CD8-positive, alpha-beta memory T cell (primary cell): ENCODE data around the gene YEATS4. TPM values are rescaled to one million over a fixed set of nuclear protein-coding genes. Genes with fewer than 3 reads are reported as not detected.

Experiments
- CTCF ChIA-PET: fragments of 350-600 bp; sonication (Branson Sonifier 250); formaldehyde crosslinking; loops from one replicate; lab custom pipeline; 2021; ENCODE audit warnings: antibody characterized with exemption; lab: Charles Lee
- POLR2A ChIA-PET: fragments of 350-600 bp; sonication (Branson Sonifier 250); formaldehyde crosslinking; loops from one replicate; lab custom pipeline; 2021; ENCODE audit warnings: antibody characterized with exemption; lab: Charles Lee
- DNase-seq, 5 donors: peaks; one replicate each; pipeline versions ENCODE4 v3.0.0 to v3.0.0-alpha.2; 2020 to 2022; ENCODE audit warnings: mixed read lengths in 1 of 5
- H3K27ac ChIP-seq: one replicate; pipeline ENCODE4 v1.7.0; 2013; ENCODE audit warnings: low read depth, mild to moderate bottlenecking, low read length, moderate library complexity
- H3K27me3 ChIP-seq: 2 replicates; pipeline ENCODE4 v1.7.0; 2013; ENCODE audit warnings: low read length, mild to moderate bottlenecking; ENCODE audit not compliant: insufficient read depth, poor library complexity, severe bottlenecking
- H3K36me3 ChIP-seq: 2 replicates; pipeline ENCODE4 v1.7.0; 2013; ENCODE audit warnings: mild to moderate bottlenecking, low read length, moderate library complexity; ENCODE audit not compliant: insufficient read depth
- H3K4me1 ChIP-seq: 2 replicates; pipeline ENCODE4 v1.7.0; 2013; ENCODE audit warnings: mild to moderate bottlenecking, low read length, moderate library complexity; ENCODE audit not compliant: insufficient read depth
- H3K4me3 ChIP-seq: 2 replicates; pipeline ENCODE4 v1.7.0; 2013; ENCODE audit warnings: mild to moderate bottlenecking, low read length
- H3K9me3 ChIP-seq: 2 replicates; pipeline ENCODE4 v1.7.0; 2013; ENCODE audit warnings: mild to moderate bottlenecking, low read length
- H3K27ac Mint-ChIP-seq, 8 donors: one replicate each; pipeline ENCODE4 v1.8.0; 2020 to 2021; ENCODE audit warnings: mixed read lengths in 8 of 8, mild to moderate bottlenecking in 6 of 8, inconsistent platforms in 3 of 8, moderate library complexity in 3 of 8
- H3K27me3 Mint-ChIP-seq, 2 donors: one replicate each; pipeline ENCODE4 v1.8.0; 2020 to 2021; ENCODE audit warnings: mixed read lengths in 2 of 2, mild to moderate bottlenecking in 1 of 2, moderate library complexity in 1 of 2
- H3K36me3 Mint-ChIP-seq, 3 donors: one replicate each; pipeline ENCODE4 v1.8.0; 2020 to 2021; ENCODE audit warnings: mixed read lengths in 3 of 3, inconsistent platforms in 1 of 3, mild to moderate bottlenecking in 1 of 3
- H3K4me1 Mint-ChIP-seq, 3 donors: one replicate each; pipeline ENCODE4 v1.8.0; 2020 to 2021; ENCODE audit warnings: mixed read lengths in 3 of 3, inconsistent platforms in 1 of 3, mild to moderate bottlenecking in 1 of 3
- H3K4me3 Mint-ChIP-seq, 7 donors: one replicate each; pipeline ENCODE4 v1.8.0; 2020 to 2021; ENCODE audit warnings: mixed read lengths in 7 of 7, mild to moderate bottlenecking in 6 of 7, moderate library complexity in 4 of 7, inconsistent platforms in 2 of 7
- H3K9me3 Mint-ChIP-seq, 5 donors: one replicate each; pipeline ENCODE4 v1.8.0; 2020 to 2022; ENCODE audit warnings: mixed read lengths in 5 of 5, mild to moderate bottlenecking in 3 of 5, moderate library complexity in 2 of 5, inconsistent platforms in 1 of 5
- polyA plus RNA-seq: library from polyadenylated mRNA; unstranded; fragments of 300-500 nt; fragmentation: Illumina TruSeq; gene quantifications from one replicate; pipeline ENCODE4 v1.2.3, GENCODE V29; 2021
- total RNA-seq, 2 experiments: library from RNA; stranded (reverse); gene quantifications; one replicate each; pipeline ENCODE4 v1.2.3, GENCODE V29; 2021

YEATS4 gene
- total and polyA plus RNA-seq, 3 experiments from 2014 or later, result 26.6 to 39.7 (median 34.9) TPM

DNA sequence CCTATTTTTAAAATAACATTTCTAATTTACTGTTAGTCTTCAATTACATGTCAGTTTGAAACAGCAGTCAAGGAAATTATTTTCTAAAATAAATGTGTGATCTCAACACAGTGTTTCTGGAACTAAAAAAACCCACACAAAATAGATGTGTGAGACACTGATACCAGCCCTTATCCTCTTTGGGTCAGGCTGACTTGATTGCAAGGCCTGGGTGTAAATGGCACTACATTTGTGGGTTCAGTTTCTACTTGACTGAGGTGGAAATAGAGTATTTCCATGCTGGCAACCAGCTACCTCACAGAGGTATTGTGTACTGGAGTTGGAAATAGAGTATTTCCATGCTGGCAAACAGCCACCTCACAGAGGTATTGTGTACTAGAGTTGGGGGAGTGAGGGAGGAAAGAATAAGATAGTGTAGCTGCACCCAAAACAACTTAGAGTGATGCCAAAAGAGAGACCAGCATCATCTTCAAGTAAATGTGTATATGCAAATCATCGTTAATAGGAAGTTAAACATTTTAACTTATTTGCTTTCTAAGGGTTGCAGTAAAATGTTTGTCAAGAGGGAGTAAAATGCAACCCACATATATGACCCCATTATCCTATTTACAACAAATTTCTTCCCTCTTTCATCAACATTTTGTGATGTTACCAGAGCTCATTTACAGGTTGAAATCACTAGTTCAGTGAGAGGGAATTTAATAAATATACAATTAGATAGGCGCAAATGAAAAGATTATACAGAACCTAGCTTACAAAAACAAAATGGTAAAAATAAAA is 22.0 kb upstream of the YEATS4 start:
- H3K9me3 Mint-ChIP-seq, result no peaks in the 10 kb centered on the region
- POLR2A ChIA-PET, result interaction anchor here (0.9 kb wide), 1 partner anchor 20 kb away, joined by 4 read pairs; no protein-coding TSS in a partner anchor
- peaks cover 0 to under 1% (median 0%) of the 10 kb centered on the region in 3 donors for H3K36me3 Mint-ChIP-seq
- no peaks in the 10 kb centered on the region for H3K9me3 ChIP-seq
- H3K27ac ChIP-seq, result no peak overlapping the region
- no peak overlapping the region for H3K27ac Mint-ChIP-seq
- no peak overlapping the region for H3K4me3 ChIP-seq
- H3K27me3 Mint-ChIP-seq, result peaks cover 1 to 5% of the 10 kb centered on the region in 2 donors
- no peak overlapping the region for H3K4me3 Mint-ChIP-seq
- H3K27me3 ChIP-seq, result no peaks in the 10 kb centered on the region
- H3K4me1 Mint-ChIP-seq, result peaks cover 9 to 26% (median 19%) of the 10 kb centered on the region in 3 donors
- peaks cover 23% of the 10 kb centered on the region for H3K4me1 ChIP-seq
- DNase-seq, result no peak
- no peaks in the 10 kb centered on the region for H3K36me3 ChIP-seq
- CTCF ChIA-PET, result interaction anchor here (1.1 to 2.7 kb wide), 3 partner anchors 20 to 234 kb away, joined by 3 to 19 read pairs (median 3); no protein-coding TSS in a partner anchor

DNA sequence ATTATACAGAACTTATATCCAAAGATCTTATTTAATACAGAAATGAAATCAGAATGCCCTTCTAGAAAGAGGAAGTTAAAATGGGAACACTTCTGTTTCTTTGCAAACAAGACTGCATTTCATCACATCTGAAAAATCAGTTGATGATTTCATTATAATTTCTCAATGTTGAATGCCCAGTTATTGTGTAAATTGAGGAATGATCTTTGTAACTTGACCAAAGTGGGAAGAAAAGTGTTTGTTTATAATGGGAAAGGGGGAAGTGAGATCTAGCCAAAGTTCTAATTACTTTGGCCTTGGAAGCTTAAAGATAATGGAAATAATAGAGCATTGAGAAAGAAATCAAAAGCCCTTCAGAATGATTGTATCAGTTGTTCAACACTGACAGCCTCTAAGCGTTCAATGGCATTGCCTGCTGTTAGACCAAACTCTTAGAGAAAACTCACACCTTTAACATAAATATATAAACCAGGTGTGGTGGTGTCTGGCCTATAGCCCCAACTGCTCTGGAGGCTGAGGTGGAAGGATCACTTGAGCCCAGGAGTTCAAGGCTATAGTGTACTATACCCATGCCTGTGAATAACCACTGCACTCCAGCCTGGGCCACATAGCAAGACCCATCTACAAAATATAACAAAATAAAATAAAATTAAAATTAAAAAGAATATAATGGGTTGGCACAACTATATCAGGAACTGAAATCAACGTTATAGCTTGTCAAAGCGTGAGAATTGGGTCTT is 21.3 kb upstream of the YEATS4 start:
- Histone ChIP-seq H3K36me3 (no peaks in the 10 kb centered on the region), H3K27me3 (no peaks in the 10 kb centered on the region), H3K27ac (no peak overlapping the region), H3K4me1 (peaks cover 16% of the 10 kb centered on the region), H3K9me3 (no peaks in the 10 kb centered on the region), H3K4me3 (no peak overlapping the region)
- H3K27me3 Mint-ChIP-seq, result peaks cover 2 to 10% of the 10 kb centered on the region in 2 donors
- no peaks in the 10 kb centered on the region for H3K9me3 Mint-ChIP-seq
- CTCF ChIA-PET, result interaction anchor here (1.1 to 1.2 kb wide), 4 partner anchors 8 to 233 kb away, joined by 3 to 4 read pairs (median 3); no protein-coding TSS in a partner anchor
- POLR2A ChIA-PET, result no interaction called here
- peaks cover 5 to 18% (median 11%) of the 10 kb centered on the region in 3 donors for H3K4me1 Mint-ChIP-seq
- no peak for DNase-seq
- no peak overlapping the region for H3K4me3 Mint-ChIP-seq
- no peaks in the 10 kb centered on the region for H3K36me3 Mint-ChIP-seq
- H3K27ac Mint-ChIP-seq, result no peak overlapping the region

DNA sequence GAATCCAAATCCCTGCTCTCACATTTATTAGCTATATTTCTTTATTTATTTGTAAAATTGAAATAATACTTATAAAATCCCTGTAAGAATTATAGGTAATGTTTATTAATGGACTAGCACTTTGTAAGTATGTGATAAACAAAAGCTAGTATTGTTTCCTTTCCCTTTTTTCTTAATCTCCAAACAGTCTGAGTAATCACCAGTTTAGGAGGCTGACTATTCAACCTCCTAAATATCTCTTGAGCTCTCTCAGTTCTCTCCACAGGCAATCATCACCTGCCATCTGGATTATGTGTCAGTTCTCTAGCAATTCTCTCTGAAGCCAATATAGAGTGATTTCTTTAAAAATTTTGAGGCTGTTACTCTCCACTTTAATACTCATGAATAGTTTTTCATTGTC is 20.6 kb upstream of the YEATS4 start:
- no peak for DNase-seq
- Mint-ChIP-seq H3K9me3 (no peaks in the 10 kb centered on the region), H3K4me3 (no peak overlapping the region), H3K27ac (no peak overlapping the region), H3K27me3 (peaks cover 2 to 11% of the 10 kb centered on the region in 2 donors), H3K36me3 (no peaks in the 10 kb centered on the region), H3K4me1 (peaks cover 5 to 12% (median 9%) of the 10 kb centered on the region in 3 donors)
- ChIA-PET CTCF (interaction anchor here (1.1 to 1.2 kb wide), 2 partner anchors 9 to 18 kb away, joined by 3 to 4 read pairs; no protein-coding TSS in a partner anchor), POLR2A (no interaction called here)
- H3K36me3 ChIP-seq, result no peaks in the 10 kb centered on the region
- H3K4me1 ChIP-seq, result peaks cover 12% of the 10 kb centered on the region
- H3K9me3 ChIP-seq, result no peaks in the 10 kb centered on the region
- no peak overlapping the region for H3K4me3 ChIP-seq
- H3K27ac ChIP-seq, result no peak overlapping the region
- no peaks in the 10 kb centered on the region for H3K27me3 ChIP-seq

DNA sequence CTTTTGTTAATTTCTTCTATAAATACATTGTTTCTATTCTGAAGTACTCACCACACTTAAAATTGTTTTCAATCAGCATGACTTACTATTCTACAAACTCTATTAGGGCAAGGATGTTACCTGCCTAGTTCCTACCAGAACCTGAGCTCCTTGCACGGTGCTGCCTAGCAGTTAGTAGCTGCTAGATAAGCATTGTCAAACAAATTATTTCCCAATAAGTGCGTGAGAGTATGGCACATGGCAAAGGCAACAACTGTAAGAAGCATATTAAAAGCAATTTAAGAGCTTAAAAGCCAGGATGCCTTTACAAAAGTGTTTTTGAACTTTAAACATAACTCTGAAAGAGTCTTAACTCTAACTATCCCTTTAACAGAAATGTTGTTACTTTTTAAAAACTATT is 19.5 kb upstream of the YEATS4 start:
- POLR2A ChIA-PET, result interaction anchor here (1.2 kb wide), 1 partner anchor 9 kb away, joined by 4 read pairs; no protein-coding TSS in a partner anchor
- peaks cover 2% of the 10 kb centered on the region for H3K4me1 ChIP-seq
- H3K9me3 ChIP-seq, result no peaks in the 10 kb centered on the region
- H3K27me3 ChIP-seq, result no peaks in the 10 kb centered on the region
- H3K36me3 ChIP-seq, result no peaks in the 10 kb centered on the region
- no peak overlapping the region for H3K4me3 ChIP-seq
- no peak overlapping the region for H3K27ac ChIP-seq
- Mint-ChIP-seq H3K4me3 (no peak overlapping the region), H3K4me1 (peaks cover 0 to 2% (median 0%) of the 10 kb centered on the region in 3 donors), H3K9me3 (no peaks in the 10 kb centered on the region), H3K27ac (no peak overlapping the region), H3K27me3 (peaks cover 2 to 11% of the 10 kb centered on the region in 2 donors), H3K36me3 (no peaks in the 10 kb centered on the region)
- CTCF ChIA-PET, result no interaction called here
- no peak for DNase-seq

DNA sequence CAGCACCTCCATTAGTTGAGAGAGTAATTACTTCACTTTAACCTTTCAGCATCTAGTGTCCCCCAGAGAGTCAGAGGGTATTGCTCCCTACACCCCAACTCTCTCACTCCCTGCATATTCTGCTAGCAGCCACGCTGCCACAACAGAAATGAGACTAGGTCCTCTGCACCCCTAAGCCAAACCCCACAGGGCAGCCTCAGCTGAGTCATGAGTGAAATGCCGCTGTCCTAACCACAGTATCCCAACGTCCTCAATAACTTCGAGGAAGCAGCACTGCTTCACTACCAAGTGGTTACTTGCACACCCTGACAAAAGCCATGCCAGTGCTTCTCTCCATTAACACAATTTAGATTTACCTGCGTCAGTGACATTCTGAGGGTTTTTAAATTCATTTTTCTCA is 18.2 kb upstream of the YEATS4 start:
- Mint-ChIP-seq H3K4me3 (no peak overlapping the region), H3K27me3 (peaks cover 2 to 11% of the 10 kb centered on the region in 2 donors), H3K4me1 (no peaks in the 10 kb centered on the region), H3K9me3 (no peaks in the 10 kb centered on the region), H3K27ac (peak overlapping the region in 1 of 8 donors; percentile 15), H3K36me3 (no peaks in the 10 kb centered on the region)
- Histone ChIP-seq H3K4me1 (no peaks in the 10 kb centered on the region), H3K4me3 (no peak overlapping the region), H3K27ac (no peak overlapping the region), H3K9me3 (no peaks in the 10 kb centered on the region), H3K27me3 (no peaks in the 10 kb centered on the region), H3K36me3 (no peaks in the 10 kb centered on the region)
- ChIA-PET CTCF (interaction anchor here (1.0 to 1.5 kb wide), 2 partner anchors 11 to 17 kb away, joined by 3 to 4 read pairs; no protein-coding TSS in a partner anchor), POLR2A (interaction anchor here (1.2 kb wide), 1 partner anchor 10 kb away, joined by 4 read pairs; no protein-coding TSS in a partner anchor)
- no peak for DNase-seq

DNA sequence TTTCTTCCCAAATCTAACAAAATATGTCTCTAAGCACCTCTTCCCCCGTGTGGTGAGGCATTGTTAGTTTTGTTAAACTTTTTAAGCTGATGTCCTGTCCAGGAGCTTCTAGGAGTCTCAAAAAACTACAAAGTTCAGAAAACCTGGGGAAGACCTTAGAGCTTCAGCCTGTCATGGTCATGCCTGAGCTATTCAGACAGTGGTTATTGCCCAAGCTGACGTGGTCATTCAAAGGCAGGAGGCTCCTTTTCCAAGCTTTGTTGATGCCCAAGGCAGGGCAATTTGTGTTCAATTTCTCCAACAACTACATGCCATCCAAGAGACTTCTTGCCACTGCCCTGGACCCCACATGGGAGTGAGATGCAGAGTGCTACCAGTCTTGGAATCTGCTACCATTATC is 17.1 kb upstream of the YEATS4 start:
- Histone ChIP-seq H3K36me3 (no peaks in the 10 kb centered on the region), H3K4me3 (no peak overlapping the region), H3K27ac (no peak overlapping the region), H3K27me3 (no peaks in the 10 kb centered on the region), H3K9me3 (no peaks in the 10 kb centered on the region), H3K4me1 (no peaks in the 10 kb centered on the region)
- Mint-ChIP-seq H3K27ac (no peak overlapping the region), H3K4me3 (no peak overlapping the region), H3K27me3 (peaks cover 2 to 11% of the 10 kb centered on the region in 2 donors), H3K9me3 (no peaks in the 10 kb centered on the region), H3K4me1 (no peaks in the 10 kb centered on the region), H3K36me3 (no peaks in the 10 kb centered on the region)
- DNase-seq, result no peak
- CTCF ChIA-PET, result interaction anchor here (1.1 to 1.5 kb wide), 3 partner anchors 12 to 298 kb away, joined by 3 to 5 read pairs (median 4); no protein-coding TSS in a partner anchor
- POLR2A ChIA-PET, result interaction anchor here (1.2 kb wide), 1 partner anchor 11 kb away, joined by 4 read pairs; no protein-coding TSS in a partner anchor

DNA sequence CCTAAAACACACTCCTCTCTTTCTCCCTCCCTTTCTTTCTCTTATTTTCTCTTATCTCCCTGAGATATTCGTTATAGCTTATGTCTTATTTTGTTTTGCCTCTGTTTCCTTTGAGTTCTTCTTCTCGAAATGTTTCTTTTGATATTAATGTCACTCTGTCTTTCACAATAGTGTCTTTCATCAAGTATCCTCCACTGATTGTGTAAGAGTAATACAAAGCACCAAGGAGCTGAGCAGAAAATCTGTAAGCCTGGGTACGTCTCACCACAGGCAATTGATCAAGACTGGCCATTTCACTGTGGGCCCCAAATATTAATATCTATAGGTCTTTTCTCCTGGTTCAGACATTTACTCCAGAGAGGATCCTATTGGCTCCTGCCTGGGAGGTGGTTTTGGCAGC is 16.2 kb upstream of the YEATS4 start:
- no peak overlapping the region for H3K4me3 Mint-ChIP-seq
- H3K27ac ChIP-seq, result no peak overlapping the region
- no peaks in the 10 kb centered on the region for H3K4me1 ChIP-seq
- no peak overlapping the region for H3K4me3 ChIP-seq
- no peaks in the 10 kb centered on the region for H3K36me3 Mint-ChIP-seq
- no peak overlapping the region for H3K27ac Mint-ChIP-seq
- H3K4me1 Mint-ChIP-seq, result peaks cover 0 to 5% (median 5%) of the 10 kb centered on the region in 3 donors
- CTCF ChIA-PET, result interaction anchor here (0.8 to 1.2 kb wide), 2 partner anchors 15 to 296 kb away, joined by 3 to 5 read pairs; no protein-coding TSS in a partner anchor
- H3K27me3 ChIP-seq, result no peaks in the 10 kb centered on the region
- POLR2A ChIA-PET, result no interaction called here
- no peak for DNase-seq
- H3K36me3 ChIP-seq, result no peaks in the 10 kb centered on the region
- H3K27me3 Mint-ChIP-seq, result peaks cover 1 to 11% of the 10 kb centered on the region in 2 donors
- H3K9me3 Mint-ChIP-seq, result no peaks in the 10 kb centered on the region
- no peaks in the 10 kb centered on the region for H3K9me3 ChIP-seq
